A549 (cell line): Measurements from ENCODE around the gene MED13L. TPM values are rescaled to one million over a fixed set of nuclear protein-coding genes. Genes with fewer than 3 reads are reported as not detected.
"Not testable (repeated sequence)": the region's sequence is repeated elsewhere in the genome, so short reads cannot be mapped to it uniquely, and the experiment has no call there.

ENCODE experiments used
- ATAC-seq, 2 experiments: fragments of 200-7000 bp in 1 of 2; fragments of >200 bp in 1 of 2; cut with Nextera tagmentation in 1 of 2; cut with Tn5 transposase in 1 of 2; 3 replicates each; pipeline versions ENCODE4 v1.8.0 to v1.9.1; 2018 to 2020; ENCODE audit warnings: mild to moderate bottlenecking in 1 of 2, moderate library complexity in 1 of 2
- CTCF ChIA-PET: fragments of 300-600 bp; sonication (Branson Sonifier 250); formaldehyde crosslinking; extraction: SDS; loops from one replicate; lab custom pipeline; 2021; ENCODE audit warnings: antibody characterized with exemption, inconsistent platforms; lab: Yijun Ruan, JAX
- POLR2A ChIA-PET: fragments of 350-600 bp; formaldehyde crosslinking; extraction: SDS; loops from one replicate; lab custom pipeline; 2021; ENCODE audit warnings: antibody characterized with exemption, inconsistent platforms; lab: Yijun Ruan, JAX
- DNase-seq, 2 experiments: peaks; one replicate each; pipeline versions ENCODE4 v3.0.0 to v3.0.0-alpha.2; 2011 to 2016; ENCODE audit warnings: low read depth in 1 of 2, low spot score in 1 of 2
- FAIRE-seq: peaks from 2 replicates; lab custom pipeline; 2011; peaks lifted over from hg19 to GRCh38; lab: Jason Lieb, UNC
- H3K27ac ChIP-seq, 2 experiments: fragments of >200 bp; sonication (Bioruptor Twin); formaldehyde crosslinking; 3 replicates each; pipeline ENCODE4 v1.5.1; 2016 to 2017
- H3K4me1 ChIP-seq: fragments of >200 bp; sonication (Bioruptor Twin); formaldehyde crosslinking; 3 replicates; pipeline ENCODE4 v1.6.1; 2016
- H3K4me2 ChIP-seq: fragments of >200 bp; sonication (Bioruptor Twin); formaldehyde crosslinking; 3 replicates; pipeline ENCODE4 v1.6.1; 2016
- H3K4me3 ChIP-seq: fragments of >200 bp; sonication (Bioruptor Twin); formaldehyde crosslinking; 3 replicates; pipeline ENCODE4 v1.5.1; 2016
- H3K9me3 ChIP-seq: fragments of >200 bp; sonication (Bioruptor Twin); formaldehyde crosslinking; 3 replicates; pipeline ENCODE4 v1.6.1; 2016
- ATOH8 ChIP-seq: fragments of 250-450 bp; sonication (Bioruptor Pico); IDR thresholded peaks from 2 replicates; pipeline ENCODE4 v1.5.0; 2020; ENCODE audit warnings: low read depth, mild to moderate bottlenecking, moderate library complexity
- CTCF ChIP-seq: fragments of >200 bp; sonication (Bioruptor Twin); formaldehyde crosslinking; IDR thresholded peaks from 3 replicates; pipeline ENCODE4 v1.5.1; 2016
- EHMT2 ChIP-seq: fragments of 200-600 bp; sonication (generic); IDR thresholded peaks from 2 replicates; pipeline ENCODE4 v1.6.1; 2016; ENCODE audit warnings: antibody characterized with exemption, low read depth, mild to moderate bottlenecking, moderate library complexity
- ESRRA ChIP-seq: fragments of 150-350 bp; IDR thresholded peaks from 2 replicates; pipeline ENCODE4 v1.6.1; 2014; ENCODE audit warnings: mild to moderate bottlenecking, low read length, borderline replicate concordance
- FOXS1 ChIP-seq: fragments of 250-450 bp; sonication (Bioruptor Pico); IDR thresholded peaks from 2 replicates; pipeline ENCODE4 v1.5.0; 2020; ENCODE audit warnings: mild to moderate bottlenecking, moderate library complexity
- HEYL ChIP-seq: fragments of 250-450 bp; sonication (Bioruptor Pico); IDR thresholded peaks from 2 replicates; pipeline ENCODE4 v1.8.0; 2021; ENCODE audit warnings: mild to moderate bottlenecking, moderate library complexity
- KDM1A ChIP-seq: fragments of 200-600 bp; sonication (generic); IDR thresholded peaks from 2 replicates; pipeline ENCODE4 v1.6.1; 2016; ENCODE audit warnings: low read depth, mild to moderate bottlenecking
- KDM5A ChIP-seq: fragments of 200-600 bp; sonication (generic); IDR thresholded peaks from 2 replicates; pipeline ENCODE4 v1.6.1; 2016; ENCODE audit warnings: antibody characterized with exemption, mild to moderate bottlenecking
- MAX ChIP-seq: IDR thresholded peaks from 2 replicates; pipeline ENCODE4 v1.6.1; 2012
- MAZ ChIP-seq: fragments of 150-350 bp; IDR thresholded peaks from 2 replicates; pipeline ENCODE4 v1.6.1; 2014; ENCODE audit warnings: antibody characterized with exemption, low read depth, low read length, borderline replicate concordance
- MYC ChIP-seq: IDR thresholded peaks from 2 replicates; pipeline ENCODE4 v1.6.1; 2012; ENCODE audit warnings: mild to moderate bottlenecking, inconsistent platforms, low read length, improper control_type of control experiment, borderline replicate concordance
- NFE2L2 ChIP-seq: fragments of 150-350 bp; conservative IDR thresholded peaks from 2 replicates; pipeline ENCODE4 v1.6.1; 2014; ENCODE audit warnings: low read length
- PBX3 ChIP-seq: IDR thresholded peaks from 2 replicates; pipeline ENCODE4 v1.6.1; 2012
- POLR2A ChIP-seq: IDR thresholded peaks from 2 replicates; pipeline ENCODE4 v1.6.1; 2012; ENCODE audit warnings: mild to moderate bottlenecking, low read length
- RAD21 ChIP-seq, 2 experiments: fragments of >200 bp in 1 of 2; sonication (Bioruptor Twin) in 1 of 2; formaldehyde crosslinking in 1 of 2; IDR thresholded peaks in 1 of 2; conservative IDR thresholded peaks in 1 of 2; 2 replicates in 1 of 2; 3 replicates in 1 of 2; pipeline ENCODE4 v1.6.1; 2012 to 2018; ENCODE audit warnings: inconsistent platforms in 1 of 2
- RARB ChIP-seq: fragments of 250-450 bp; sonication (Bioruptor Pico); IDR thresholded peaks from 2 replicates; pipeline ENCODE4 v1.8.0; 2021; ENCODE audit warnings: mild to moderate bottlenecking, moderate library complexity
- RNF2 ChIP-seq: fragments of 200-600 bp; sonication (generic); IDR thresholded peaks from 2 replicates; pipeline ENCODE4 v1.6.1; 2016; ENCODE audit warnings: low read depth, mild to moderate bottlenecking, antibody characterized with exemption, moderate library complexity, borderline replicate concordance
- ZFP36 ChIP-seq: fragments of 450-650 bp; IDR thresholded peaks from 2 replicates; pipeline ENCODE4 v1.6.1; 2014; ENCODE audit warnings: borderline replicate concordance; ENCODE audit not compliant: partially characterized antibody
- ZSCAN20 ChIP-seq: fragments of 250-450 bp; sonication (Bioruptor Pico); IDR thresholded peaks from 2 replicates; pipeline ENCODE4 v1.8.0; 2022; ENCODE audit warnings: mild to moderate bottlenecking, moderate library complexity
- WGBS: methylation state at CpG from one replicate; pipeline ENCODE4 v1.1.6; 2017; ENCODE audit errors: missing lambda C conversion rate; 5-methylcytosine and 5-hydroxymethylcytosine counted together
- polyA plus RNA-seq, 4 experiments: library from polyadenylated mRNA; depleted of rRNA in 3 of 4; stranded (reverse); fragments of >200 nt; fragmentation: RNase III in 1 of 4; extraction: RNeasy Plus Mini Kit Qiagen cat#74134 plus additional on column Dnase treatment in 1 of 4; gene quantifications; 2 replicates in 3 of 4; 3 replicates in 1 of 4; pipeline ENCODE4 v1.2.3, GENCODE V29; 2011 to 2017

Gene MED13L
- polyA plus RNA-seq, 2 of the 4 experiments (the other 2 are of a cell fraction) = 23.2 to 134 TPM

- TF ChIP-seq ATOH8 (CRISPR knock-in tag) (no peak), RARB (CRISPR knock-in tag) (no peak), CTCF (no peak), PBX3 (no peak), ESRRA (no peak), EHMT2 (no peak), HEYL (CRISPR knock-in tag) (no peak), MAX (no peak)
- TF ChIP-seq, all 56 proteins: peak for 0
Observed at GRCh38 chr12:116244001-116244400, 33.5 kb downstream of the MED13L start (continued).

DNA sequence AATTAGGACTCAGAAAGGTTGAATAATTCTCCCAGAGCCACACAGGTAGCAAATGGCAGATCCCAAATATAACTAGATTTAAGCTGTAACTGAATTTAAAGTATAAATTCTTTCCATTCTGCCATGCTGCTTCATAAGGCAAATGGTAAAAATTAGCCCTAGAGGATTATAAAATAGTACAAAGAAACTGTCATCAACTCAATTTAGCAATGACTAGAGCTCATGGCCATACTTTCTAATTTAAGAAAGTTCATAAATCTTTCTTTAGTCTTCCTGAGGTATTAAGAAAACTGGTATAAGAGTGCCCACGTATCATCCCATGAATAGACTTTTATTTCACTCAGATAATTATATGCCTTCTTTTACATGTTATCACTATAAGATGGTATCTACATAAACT, 34.8 kb downstream of the MED13L start:
- Histone ChIP-seq H3K27ac (no peak overlapping the region), H3K4me1 (peaks cover 52% of the 10 kb centered on the region), H3K4me3 (no peak overlapping the region), H3K4me2 (no peak overlapping the region; the same call in 2 of the 3 replicates), H3K9me3 (no peaks in the 10 kb centered on the region)
- ChIA-PET POLR2A (no interaction called here), CTCF (interaction anchor here (2.0 kb wide), 1 partner anchor 11 kb away, joined by 6 read pairs; no protein-coding TSS in a partner anchor)
- WGBS = 93% methylated on average over 1 of the region's 1 CpG
- TF ChIP-seq RNF2 = no peak
- DNase-seq (no peak), FAIRE-seq (no peak), ATAC-seq (no peak)

DNA sequence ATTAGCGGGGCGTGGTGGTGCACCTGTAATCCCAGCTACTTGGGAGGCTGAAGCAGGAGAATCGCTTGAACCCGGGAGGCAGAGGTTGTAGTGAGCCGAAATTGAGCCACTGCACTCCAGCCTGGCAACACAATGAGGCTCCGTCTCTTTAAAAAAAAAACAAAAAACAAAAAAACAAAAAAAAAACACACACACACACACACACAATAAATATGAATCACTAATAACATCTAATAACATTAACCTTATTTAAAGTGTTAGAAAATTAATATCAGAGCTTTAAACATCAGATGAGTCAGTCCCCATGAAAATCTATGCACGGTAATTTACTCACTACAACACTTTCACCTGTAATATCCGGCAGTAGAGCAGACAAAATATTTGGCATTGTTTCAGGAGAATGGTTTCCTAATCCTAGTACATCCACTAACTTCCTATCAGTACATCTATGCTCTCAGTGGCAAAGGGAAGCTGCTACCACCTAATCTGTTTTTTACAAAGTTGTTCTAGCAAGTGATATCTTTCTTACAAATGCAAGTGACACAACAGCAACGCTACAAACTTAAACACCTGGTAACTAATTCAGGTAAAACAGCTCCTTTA, 36.2 kb downstream of the MED13L start:
- POLR2A ChIA-PET = interaction anchor here (0.7 kb wide), 1 partner anchor 34 kb away, joined by 3 read pairs; no protein-coding TSS in a partner anchor
- peaks cover 64% of the 10 kb centered on the region for H3K4me1 ChIP-seq

DNA sequence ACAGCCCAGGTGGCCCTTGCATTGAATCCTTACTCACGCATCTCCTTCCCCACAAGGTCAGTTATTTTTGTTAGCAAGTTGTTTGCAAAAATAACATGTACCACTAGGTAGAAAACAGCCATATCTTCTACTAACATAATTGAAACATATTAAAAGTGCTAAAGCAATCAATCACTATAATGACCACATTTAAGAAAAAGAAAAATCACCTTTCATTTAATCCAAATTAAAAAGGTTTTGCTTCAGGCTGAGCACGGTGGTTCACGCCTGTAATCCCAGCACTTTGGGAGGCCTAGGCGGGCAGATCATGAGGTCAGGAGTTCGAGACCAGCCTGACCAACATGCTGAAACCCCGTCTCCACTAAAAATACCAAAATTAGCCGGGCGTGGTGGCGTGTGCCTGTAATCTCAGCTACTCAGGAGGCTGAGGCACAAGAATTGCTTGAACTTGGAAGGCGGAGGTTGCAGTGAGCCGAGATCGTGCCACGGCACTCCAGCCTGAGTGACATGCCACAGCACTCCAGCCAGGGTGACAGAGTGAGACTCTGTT, 38.8 kb downstream of the MED13L start:
- CTCF ChIA-PET = interaction anchor here (0.6 to 3.0 kb wide), 4 partner anchors 19 to 470 kb away, joined by 3 to 13 read pairs (median 4); no protein-coding TSS in a partner anchor
- FAIRE-seq, H3K4me2 ChIP-seq, H3K4me3 ChIP-seq, DNase-seq, ATAC-seq, H3K9me3 ChIP-seq, H3K27ac ChIP-seq, POLR2A ChIA-PET: not testable (repeated sequence)
- WGBS = 94% methylated on average over 13 of the region's 13 CpGs
- peaks cover 45% of the 10 kb centered on the region for H3K4me1 ChIP-seq

More for the DNA sequence above, 36.2 kb downstream of the MED13L start:
- peak; percentile 46 for FAIRE-seq
- CTCF ChIA-PET = interaction anchor here (1.1 to 1.4 kb wide), 4 partner anchors 100 to 359 kb away, joined by 3 to 4 read pairs (median 3); no protein-coding TSS in a partner anchor
- Histone ChIP-seq H3K9me3 (no peaks in the 10 kb centered on the region), H3K27ac (no peak overlapping the region), H3K4me3 (no peak overlapping the region), H3K4me2 (peak overlapping the region; percentile 38)
- no peak for ATAC-seq
- 79% methylated on average over 9 of the region's 9 CpGs for WGBS
- no peak for DNase-seq
- no peak for TF ChIP-seq MYC
- no peak for TF ChIP-seq ZFP36
- TF ChIP-seq RNF2 = no peak
- TF ChIP-seq PBX3 = no peak
- no peak for TF ChIP-seq KDM5A
- no peak for TF ChIP-seq KDM1A
- no peak for TF ChIP-seq FOXS1 (CRISPR knock-in tag)
- no peak for TF ChIP-seq ZSCAN20 (CRISPR knock-in tag)
- no peak for TF ChIP-seq POLR2A
- no peak for TF ChIP-seq NFE2L2
- no peak for TF ChIP-seq EHMT2
- TF ChIP-seq MAZ = no peak
- no peak for TF ChIP-seq RAD21 (conservative IDR thresholded peaks at IDR 0.05 in 1 of 2, IDR thresholded peaks at IDR 0.05 in 1 of 2)
